NCI-H2171 treated with DMSO at 0.1 percent for 48 hours (cell line): ENCODE results near the gene PTPA.
A peak's percentile ranks its signal among the peaks of the same experiment; 100 is the strongest.
"Not testable (repeated sequence)": the region's sequence is repeated elsewhere in the genome, so short reads cannot be mapped to it uniquely, and the experiment has no call there.

Experiments used
- DNase-seq: peaks from one replicate; lab custom pipeline; 2025; lab: John Stamatoyannopoulos, UW

The PTPA gene

GRCh38 chr9:129177791-129178567 lies 66.8 kb downstream of the PTPA start, which contains the start of gene IER5L:
IER5L (minus strand) TSS chr9:129178261; CDS start chr9:129178052, 209 bp downstream.
- peak; percentile 98 for DNase-seq

GRCh38 chr9:129178568-129179382 lies 67.6 kb downstream of the PTPA start:
- DNase-seq, result no peak

DNA sequence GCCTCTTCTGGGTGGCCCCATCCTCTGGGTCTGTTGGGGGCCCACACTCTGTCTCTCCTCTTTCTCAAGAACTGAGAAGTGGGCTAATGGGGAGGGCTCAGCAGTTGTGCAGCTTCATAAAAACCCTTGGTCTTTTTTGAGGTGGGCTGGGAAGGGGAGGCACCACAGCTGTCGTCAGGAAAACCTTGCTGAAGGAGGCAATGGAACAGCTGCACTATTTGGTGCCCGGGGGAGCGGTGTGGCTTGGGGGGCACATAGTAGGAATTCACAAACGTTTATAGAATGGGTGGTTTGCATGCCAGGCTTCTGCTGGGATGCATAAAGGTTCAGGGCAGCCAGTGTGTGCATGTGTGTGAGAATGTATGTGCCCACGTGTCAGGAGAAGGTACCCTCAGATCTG lies 70.0 kb downstream of the PTPA start:
- no peak for DNase-seq

DNA sequence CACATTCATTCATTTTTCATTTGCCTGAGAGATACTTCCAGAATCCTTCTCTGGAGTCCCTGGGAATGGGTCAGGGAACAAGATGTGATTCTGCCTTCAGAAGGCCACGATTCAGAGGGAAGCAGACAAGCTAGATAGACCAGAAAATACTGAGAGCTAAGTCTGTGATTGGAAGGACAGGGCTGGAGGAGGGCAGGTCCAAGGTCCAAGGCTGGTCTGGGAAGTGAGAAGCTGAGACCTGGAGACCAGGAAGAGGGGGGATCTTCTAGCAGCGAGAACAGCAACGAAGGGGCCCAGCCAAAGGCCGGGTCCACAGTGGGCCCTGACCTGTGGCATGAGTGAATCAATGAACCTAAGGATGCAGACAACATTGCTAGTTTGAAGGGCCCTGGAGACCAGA lies 70.9 kb downstream of the PTPA start:
- no peak for DNase-seq

DNA sequence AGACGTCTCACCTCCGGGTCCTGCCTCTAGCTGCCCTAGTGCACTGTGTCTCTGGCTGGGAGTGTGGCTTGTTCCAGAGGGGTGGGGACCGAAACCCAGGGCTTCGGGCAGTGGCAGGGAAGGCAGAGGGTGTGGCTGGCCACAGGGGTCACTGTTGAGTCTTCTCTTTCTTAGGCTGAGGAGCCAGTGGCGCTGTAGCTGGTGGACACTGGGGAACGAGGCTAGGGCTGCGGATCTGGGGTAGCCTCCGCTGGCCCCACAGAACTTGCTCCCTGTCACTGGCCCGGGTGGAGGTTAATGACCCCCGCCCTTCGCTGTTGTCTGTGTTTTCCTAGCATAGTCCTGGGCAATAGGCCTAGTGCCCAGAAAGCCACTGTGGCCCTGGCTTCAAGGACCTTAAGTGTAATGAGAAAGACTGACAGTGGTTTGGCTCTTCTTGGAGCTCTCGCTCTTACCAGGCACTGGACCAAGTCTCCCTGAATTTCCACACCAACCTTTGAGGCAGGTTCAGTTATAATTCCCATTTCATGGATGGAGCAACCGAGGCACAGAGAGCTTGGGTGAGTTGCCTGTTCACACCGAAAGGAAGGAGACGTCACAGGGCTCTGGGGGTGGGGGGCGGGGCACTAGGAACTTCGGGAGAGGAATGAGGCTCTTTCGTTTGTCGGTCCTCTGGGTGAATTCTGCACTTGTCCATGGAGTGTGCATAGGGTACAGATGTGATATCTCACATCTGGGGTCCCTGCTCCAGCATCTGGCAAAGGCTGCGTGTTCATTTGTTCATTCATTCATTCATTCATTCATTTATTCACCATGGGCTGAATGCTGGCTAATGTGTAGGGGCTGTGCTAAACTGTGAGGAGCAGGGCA lies 71.6 kb downstream of the PTPA start:
- DNase-seq, result no peak

GRCh38 chr9:129183495-129184218 lies 72.4 kb downstream of the PTPA start:
- DNase-seq, result no peak

- DNase-seq, result no peak
Observed at GRCh38 chr9:129184219-129184524, 73.0 kb downstream of the PTPA start.

- no peak for DNase-seq
Observed at GRCh38 chr9:129184596-129185122, 73.4 kb downstream of the PTPA start.

- no peak for DNase-seq
Observed at GRCh38 chr9:129185402-129185801, 74.2 kb downstream of the PTPA start.

GRCh38 chr9:129185991-129186390 lies 74.8 kb downstream of the PTPA start:
- DNase-seq, result peak; percentile 34

GRCh38 chr9:129187042-129187441 lies 75.8 kb downstream of the PTPA start:
- DNase-seq, result no peak

DNA sequence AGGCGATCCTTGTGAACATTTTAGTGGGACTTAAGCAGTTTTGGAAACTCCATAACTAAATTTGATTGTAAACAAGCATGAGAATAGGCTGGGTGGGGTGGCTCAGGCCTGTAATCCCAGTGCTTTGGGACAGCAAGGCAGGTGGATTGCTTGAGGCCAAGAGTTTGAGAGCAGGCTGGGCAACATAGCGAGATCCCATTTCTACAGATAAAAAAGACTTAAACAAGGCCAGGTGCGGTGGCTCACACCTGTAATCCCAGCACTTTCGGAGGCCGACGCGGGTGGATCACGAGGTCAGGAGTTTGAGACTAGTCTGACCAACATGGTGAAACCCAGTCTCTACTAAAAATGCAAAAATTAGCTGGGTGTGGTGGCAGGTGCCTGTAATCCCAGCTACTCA lies 78.8 kb downstream of the PTPA start:
- not testable (repeated sequence) for DNase-seq

GRCh38 chr9:129191234-129191633 lies 80.0 kb downstream of the PTPA start:
- no peak for DNase-seq

DNA sequence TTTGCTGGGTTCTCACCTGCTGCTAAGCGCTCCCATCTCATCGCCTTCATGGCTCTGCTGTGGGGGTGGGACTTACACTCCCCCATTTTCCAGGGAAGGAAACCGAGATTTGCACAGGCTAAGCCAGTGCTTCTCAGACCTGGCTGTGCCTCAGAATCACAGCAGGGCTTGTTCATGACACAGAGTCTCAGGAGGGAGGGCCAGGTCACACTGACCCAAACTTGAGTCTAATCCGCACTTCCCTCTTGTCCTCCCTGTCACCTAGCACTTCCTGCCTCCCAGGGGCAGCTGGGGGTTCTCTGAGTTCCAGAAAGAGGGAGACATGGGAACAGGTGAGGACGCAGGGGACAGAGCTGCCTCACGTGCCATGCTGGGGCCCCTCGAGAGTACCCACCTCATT lies 82.4 kb downstream of the PTPA start:
- no peak for DNase-seq

- no peak for DNase-seq
Observed at GRCh38 chr9:129194221-129194620, 83.0 kb downstream of the PTPA start.

DNA sequence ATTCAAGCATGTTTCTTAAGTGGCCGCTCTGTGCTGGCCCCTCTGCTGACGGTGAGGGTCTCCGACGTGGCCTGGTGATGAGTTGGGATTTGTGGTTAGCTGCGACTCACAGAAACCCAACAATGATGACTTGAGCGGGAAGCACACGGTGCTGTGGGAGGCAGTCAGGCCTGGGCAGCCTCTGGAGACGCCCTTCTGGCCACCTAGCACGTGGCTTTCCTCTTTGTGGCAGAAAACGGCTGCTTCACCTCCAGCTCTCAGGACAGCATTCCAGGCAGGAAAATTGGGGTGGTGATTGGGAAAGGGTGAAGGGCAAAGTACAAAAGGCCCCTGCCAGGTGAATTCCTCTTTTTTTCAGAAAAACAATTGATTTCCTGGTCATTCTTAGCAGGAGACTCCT lies 84.4 kb downstream of the PTPA start:
- no peak for DNase-seq

GRCh38 chr9:129197045-129197444 lies 85.8 kb downstream of the PTPA start:
- DNase-seq, result not testable (repeated sequence)

DNA sequence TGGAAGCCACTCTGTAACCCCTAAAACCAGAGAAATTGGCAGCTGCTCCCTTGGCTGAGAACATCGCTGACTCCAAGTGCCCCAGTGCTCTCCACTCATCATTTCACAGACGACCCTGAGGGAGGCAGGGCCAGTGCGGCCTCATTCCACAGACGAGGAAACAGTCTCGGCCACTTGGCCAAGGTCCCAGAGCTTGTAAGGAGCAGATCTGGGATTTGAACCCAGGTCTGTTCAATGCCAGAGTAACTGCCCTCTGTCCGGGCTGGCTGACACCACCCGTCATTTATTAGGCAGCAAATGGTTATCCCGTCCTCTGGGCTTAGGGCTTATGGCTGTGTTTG lies 86.7 kb downstream of the PTPA start:
- DNase-seq, result no peak
